SJSA1 (cell line): Measurements from ENCODE around the gene ZNF22. TPM values are rescaled to one million over a fixed set of nuclear protein-coding genes. Genes with fewer than 3 reads are reported as not detected.
A peak's percentile ranks its signal among the peaks of the same experiment; 100 is the strongest.

Source experiments
- DNase-seq, 2 experiments: peaks; one replicate each; pipeline ENCODE4 v3.0.0-alpha.2; 2015 to 2020; ENCODE audit warnings: low spot score in 2 of 2, low read depth in 1 of 2
- H3K27ac ChIP-seq: fragments of 250-450 bp; sonication (Bioruptor Pico); 2 replicates; pipeline ENCODE4 v1.5.1; 2020; ENCODE audit warnings: mild to moderate bottlenecking, moderate library complexity
- H3K27me3 ChIP-seq: fragments of 250-450 bp; sonication (Bioruptor Pico); replicated peaks from 2 replicates; pipeline ENCODE4 v1.5.1; 2020; ENCODE audit warnings: mild to moderate bottlenecking, moderate library complexity
- H3K36me3 ChIP-seq: fragments of 250-450 bp; sonication (Bioruptor Pico); 2 replicates; pipeline ENCODE4 v1.5.1; 2020; ENCODE audit warnings: mild to moderate bottlenecking
- H3K4me1 ChIP-seq: fragments of 250-450 bp; sonication (Bioruptor Pico); replicated peaks from 2 replicates; pipeline ENCODE4 v1.6.1; 2021; ENCODE audit warnings: mild to moderate bottlenecking
- H3K4me3 ChIP-seq: fragments of 250-450 bp; sonication (Bioruptor Pico); 2 replicates; pipeline ENCODE4 v1.5.1; 2020; ENCODE audit warnings: mild to moderate bottlenecking
- H3K9me3 ChIP-seq: fragments of 250-450 bp; sonication (Bioruptor Pico); replicated peaks from 2 replicates; pipeline ENCODE4 v1.5.1; 2020; ENCODE audit warnings: mild to moderate bottlenecking
- total RNA-seq: library from RNA; depleted of rRNA; stranded (reverse); fragments of >200 nt; shearing (Covaris generic); gene quantifications from 2 replicates; pipeline ENCODE4 v1.2.3, GENCODE V29; 2014

Gene ZNF22
- total RNA-seq, 1 experiment from 2014 or later = 88.5 TPM

DNA sequence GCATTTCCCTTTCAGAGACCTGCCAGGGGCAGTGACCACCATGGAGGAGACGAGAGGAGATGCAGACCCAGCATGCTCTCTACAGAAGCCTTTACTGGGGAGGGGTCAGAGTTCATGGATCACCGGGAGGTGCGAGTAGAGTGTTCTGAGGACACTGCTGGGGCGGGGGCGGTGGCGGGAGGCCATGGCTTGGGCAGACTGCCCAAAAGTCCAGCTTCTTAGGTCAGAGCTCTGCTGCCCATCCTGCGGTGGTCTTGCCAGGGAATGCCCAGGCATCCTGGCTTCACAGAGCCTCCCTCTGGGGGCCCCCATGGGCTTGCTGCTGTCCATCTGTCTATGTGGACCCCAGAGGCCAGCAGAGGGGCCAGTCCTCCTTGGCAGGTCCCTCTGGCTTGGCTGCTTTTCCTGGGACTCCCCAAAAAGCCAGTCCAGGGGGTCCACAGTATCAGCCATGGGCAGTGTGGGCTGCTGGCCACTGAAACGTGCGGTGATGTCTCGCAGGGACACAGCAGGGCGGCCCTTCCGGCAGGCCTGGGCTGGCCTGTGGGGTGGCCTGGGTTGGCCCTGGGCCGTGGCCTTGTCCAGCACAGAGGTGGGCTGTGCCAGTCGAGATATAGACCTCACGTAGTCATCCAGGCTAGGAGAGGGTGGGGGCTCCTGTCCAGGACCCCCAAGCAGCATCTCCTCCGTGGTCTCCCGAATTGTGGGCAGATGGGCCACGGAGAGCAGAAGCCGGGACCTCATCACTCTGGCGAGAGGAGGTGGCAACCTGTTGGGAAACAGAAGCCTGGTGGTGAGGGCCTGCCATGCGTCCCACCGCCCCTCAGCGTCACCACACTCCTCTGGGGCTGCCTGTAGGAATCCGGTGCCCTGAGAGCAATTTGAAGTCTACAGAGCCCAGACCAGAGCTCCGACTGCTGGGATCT is 23.2 kb upstream of the ZNF22 start:
- no peaks in the 10 kb centered on the region for H3K27me3 ChIP-seq
- H3K9me3 ChIP-seq = no peaks in the 10 kb centered on the region
- H3K4me1 ChIP-seq = peaks cover 95% of the 10 kb centered on the region
- H3K36me3 ChIP-seq = peaks cover 45% of the 10 kb centered on the region
- H3K4me3 ChIP-seq = peak overlapping the region; percentile 26
- H3K27ac ChIP-seq = peak overlapping the region; percentile 18; the same call in 1 of the 2 replicates
- no peak for DNase-seq

DNA sequence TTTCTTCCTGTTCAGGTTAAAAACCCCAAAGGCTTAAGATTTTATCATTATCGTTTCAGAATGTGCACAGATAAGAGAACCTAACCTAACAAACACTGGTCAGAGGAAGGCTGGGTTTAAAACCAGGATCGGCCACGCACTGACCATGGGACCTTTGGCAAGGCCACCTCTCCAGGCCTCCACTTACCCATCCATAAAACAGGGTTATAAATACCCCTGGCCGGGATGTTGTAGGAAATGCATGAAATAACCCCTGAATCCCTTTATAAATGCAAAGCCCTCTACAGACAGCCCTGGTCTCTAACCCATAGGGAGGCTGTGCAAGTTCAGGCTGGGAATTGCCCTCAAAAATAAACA is 22.5 kb upstream of the ZNF22 start:
- peak overlapping the region; percentile 18 for H3K27ac ChIP-seq
- peaks cover 95% of the 10 kb centered on the region for H3K4me1 ChIP-seq
- no peak for DNase-seq
- no peaks in the 10 kb centered on the region for H3K27me3 ChIP-seq
- peak overlapping the region; percentile 26 for H3K4me3 ChIP-seq
- peaks cover 39% of the 10 kb centered on the region for H3K36me3 ChIP-seq
- H3K9me3 ChIP-seq = no peaks in the 10 kb centered on the region

DNA sequence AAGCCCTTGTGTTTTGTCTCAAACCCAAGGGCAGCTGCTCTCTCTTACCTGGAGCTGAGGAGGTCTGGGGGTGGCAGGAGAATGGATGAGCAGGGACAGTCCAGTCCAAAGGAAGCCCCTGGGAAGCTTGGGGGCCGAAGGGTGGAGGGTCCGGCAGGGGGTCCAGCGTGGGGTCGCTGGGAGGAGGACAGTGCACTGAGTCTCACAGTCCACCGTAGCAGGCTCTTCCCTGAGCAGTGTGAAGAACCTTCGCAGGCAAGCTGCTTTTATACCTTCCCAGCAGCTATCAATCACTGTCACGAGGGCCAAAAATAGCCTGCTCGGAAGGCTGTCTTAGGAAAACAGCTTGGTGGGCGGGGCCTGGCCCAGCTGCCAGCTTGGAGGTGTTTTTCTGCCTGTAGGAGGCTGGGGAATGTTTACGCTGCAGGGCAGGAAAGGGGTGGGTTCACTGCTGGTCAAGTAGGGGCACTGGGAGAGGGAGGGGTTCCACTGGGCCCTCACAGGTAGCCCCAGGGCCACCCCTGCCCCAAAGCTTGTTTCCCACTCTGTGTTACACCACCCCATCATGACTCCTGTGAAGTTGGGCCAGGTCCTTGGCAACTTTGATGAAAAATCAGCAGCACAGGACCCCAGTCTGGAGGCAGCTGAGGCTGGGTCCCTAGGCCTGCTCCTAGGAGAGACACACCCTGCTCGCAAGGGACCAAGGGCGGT is 22.0 kb upstream of the ZNF22 start, which contains the start of gene DEPP1:
TSS of gene DEPP1 (minus strand) at position 240 of the 711 bp plus-strand sequence. CDS start 779 bp downstream, outside the sequence.
- Histone ChIP-seq H3K27me3 (no peaks in the 10 kb centered on the region), H3K36me3 (peaks cover 41% of the 10 kb centered on the region), H3K9me3 (no peaks in the 10 kb centered on the region), H3K4me3 (peak within 1 kb of the TSS; percentile 26), H3K27ac (peak within 1 kb of the TSS; percentile 33), H3K4me1 (peaks cover 96% of the 10 kb centered on the region)
- peak; percentile 78 to 91 for DNase-seq

DNA sequence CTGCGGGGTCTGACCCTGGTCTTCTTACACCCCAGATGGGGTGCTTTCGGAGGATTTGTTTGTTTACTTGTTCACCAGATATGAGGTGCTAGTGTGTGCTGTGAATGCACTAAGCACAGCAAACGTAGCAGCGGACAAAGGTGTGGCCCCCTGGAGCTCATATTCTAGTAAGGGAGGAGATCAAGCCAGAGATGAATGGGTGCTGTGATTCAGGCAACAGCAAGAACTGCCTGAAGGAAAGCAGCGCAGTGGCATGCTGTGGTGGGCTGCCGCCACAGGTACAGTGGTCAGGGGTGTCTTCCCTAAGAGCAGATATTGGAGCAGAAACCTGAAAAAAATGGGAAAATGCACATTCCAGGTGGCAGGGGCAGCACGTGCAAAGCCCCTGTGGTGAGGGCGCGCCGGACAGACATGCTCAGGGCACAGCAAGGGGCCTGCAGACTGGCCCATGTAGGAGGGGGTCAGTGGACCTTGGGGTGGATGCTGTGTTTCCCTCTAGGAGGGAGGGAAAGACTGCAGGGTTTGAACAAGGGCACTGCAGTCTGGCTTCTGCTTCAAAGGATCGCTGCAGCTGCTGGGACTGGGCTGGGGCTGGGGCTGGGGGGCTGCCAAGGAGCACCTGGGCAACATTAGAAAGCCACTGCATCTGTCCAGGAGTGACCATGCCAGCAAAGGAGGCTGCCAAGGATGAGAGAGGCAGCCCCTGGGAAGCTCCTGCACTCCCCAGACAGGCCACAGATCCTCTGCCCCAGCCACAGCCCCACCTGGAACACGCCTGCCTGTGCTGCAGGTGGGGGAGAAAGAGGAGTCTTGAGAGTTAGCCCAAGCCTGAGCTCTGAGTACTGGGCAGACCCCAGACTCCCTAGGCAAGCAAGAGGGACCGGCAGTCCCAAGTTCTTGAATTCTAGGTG is 21.2 kb upstream of the ZNF22 start:
- Histone ChIP-seq H3K27ac (peak overlapping the region; percentile 87), H3K27me3 (no peaks in the 10 kb centered on the region), H3K9me3 (no peaks in the 10 kb centered on the region), H3K4me3 (no peak overlapping the region), H3K4me1 (peaks cover 95% of the 10 kb centered on the region), H3K36me3 (peaks cover 41% of the 10 kb centered on the region)
- no peak for DNase-seq

DNA sequence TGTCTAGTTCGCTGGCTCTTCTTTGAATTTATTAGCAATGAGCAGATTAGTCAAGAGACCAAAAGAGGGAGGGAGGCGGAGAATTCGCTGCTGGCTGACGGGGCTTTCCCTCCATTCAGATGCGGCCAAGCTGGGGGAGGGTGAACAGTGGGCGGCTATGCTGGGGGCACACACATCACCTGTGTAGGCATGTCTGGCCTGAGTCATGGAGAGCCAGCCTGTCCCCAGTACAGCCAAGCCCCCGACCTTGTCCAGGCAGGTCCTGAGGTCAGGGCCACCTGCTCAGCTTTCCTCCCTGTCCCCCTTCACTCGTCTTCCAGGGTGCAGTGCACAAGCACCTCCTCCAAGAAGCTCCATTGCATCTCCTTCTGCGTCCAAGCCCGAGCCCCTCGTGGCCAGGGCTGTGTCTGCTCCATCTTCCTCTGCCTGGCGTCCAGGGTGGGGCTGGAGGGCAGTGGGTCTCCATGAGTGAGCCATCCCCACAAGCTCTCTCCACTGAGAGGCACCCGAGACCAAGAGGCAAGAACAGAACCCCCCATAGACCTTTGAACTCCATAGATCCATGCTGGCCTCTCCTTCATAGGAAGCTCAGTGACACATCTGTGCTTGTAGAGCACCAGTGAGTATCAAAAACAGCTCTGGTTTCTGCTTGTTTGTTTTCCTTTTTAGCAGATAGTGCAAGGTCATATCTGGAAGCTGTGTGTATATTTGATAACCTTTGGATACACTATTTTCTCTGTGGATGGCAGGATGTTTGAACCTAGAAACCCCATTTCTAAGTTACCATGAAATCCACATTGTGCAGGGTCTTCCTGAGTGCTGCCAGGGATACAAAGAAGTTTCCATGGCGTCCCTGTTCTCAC is 20.2 kb upstream of the ZNF22 start:
- Histone ChIP-seq H3K27ac (peak overlapping the region; percentile 87), H3K4me3 (no peak overlapping the region), H3K9me3 (no peaks in the 10 kb centered on the region), H3K27me3 (no peaks in the 10 kb centered on the region), H3K36me3 (peaks cover 47% of the 10 kb centered on the region), H3K4me1 (peaks cover 97% of the 10 kb centered on the region)
- DNase-seq = no peak

DNA sequence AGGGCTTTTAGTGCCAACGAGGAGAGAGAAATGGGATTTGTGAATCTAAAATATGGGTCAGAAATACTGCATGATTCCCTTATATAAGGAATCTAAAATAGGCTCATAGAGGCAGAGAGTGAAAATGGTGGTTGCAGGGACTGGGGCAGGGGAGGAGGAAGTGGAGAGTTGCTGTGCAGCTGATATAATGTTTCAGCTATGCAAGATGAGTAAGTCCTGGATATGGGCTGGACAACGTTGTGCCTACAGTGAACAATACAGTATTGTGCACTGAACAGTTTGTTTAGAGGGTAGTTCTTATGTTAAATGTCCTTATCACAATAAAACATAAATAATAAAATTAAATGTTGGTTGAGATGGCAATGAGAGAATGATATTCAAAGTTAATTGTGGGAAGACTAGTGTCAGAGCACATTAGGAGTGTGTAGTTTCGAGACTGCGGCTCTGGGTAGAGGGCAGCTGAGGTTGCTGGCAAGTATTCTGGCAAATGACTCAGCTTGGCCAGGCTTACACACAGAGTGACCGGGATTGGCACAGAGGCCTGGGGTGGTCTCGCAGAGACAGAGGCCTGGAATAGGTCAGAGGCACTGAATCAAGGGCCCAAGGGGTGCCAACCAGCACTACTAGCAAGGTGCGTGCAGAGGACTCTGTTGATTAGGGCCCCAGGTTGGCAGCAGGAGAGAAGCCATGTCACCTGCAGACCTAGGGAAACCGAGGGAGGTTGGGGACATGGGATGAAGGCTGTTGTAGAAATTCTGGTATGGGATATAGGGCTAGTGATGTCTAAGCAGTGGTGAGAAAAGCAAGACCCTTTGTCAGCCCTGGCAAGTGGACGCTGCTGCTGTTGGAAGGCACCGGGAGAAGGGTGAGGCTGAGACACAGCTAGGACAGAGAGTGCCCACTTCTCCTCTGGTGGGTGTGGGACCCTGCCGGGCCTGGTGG is 19.3 kb upstream of the ZNF22 start:
- DNase-seq = peak; percentile 88 to 90
- H3K27me3 ChIP-seq = no peaks in the 10 kb centered on the region
- peak overlapping the region; percentile 87 for H3K27ac ChIP-seq
- no peak overlapping the region for H3K4me3 ChIP-seq
- peaks cover 49% of the 10 kb centered on the region for H3K36me3 ChIP-seq
- H3K9me3 ChIP-seq = no peaks in the 10 kb centered on the region
- H3K4me1 ChIP-seq = peaks cover 97% of the 10 kb centered on the region

DNA sequence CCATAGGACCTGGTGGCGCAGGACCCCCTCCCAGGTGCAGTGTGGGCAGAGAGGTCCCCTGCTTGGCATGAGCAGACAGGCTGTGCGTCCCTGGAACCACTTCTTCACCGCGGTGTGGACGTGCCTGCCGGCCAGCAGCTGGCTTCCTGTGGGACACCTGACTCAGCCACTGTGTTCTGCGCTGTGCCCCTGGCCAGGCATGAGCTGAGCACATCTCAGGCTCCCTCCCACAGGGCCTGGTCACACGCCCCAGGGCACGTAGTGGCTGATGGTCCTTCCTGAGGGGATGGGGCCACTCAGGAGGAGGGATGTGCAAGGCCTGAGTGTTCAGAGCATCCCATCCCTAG is 18.6 kb upstream of the ZNF22 start:
- Histone ChIP-seq H3K9me3 (no peaks in the 10 kb centered on the region), H3K27me3 (no peaks in the 10 kb centered on the region), H3K27ac (peak overlapping the region; percentile 87), H3K4me1 (peaks cover 97% of the 10 kb centered on the region), H3K4me3 (no peak overlapping the region), H3K36me3 (peaks cover 43% of the 10 kb centered on the region)
- peak; percentile 37 to 66 for DNase-seq

DNA sequence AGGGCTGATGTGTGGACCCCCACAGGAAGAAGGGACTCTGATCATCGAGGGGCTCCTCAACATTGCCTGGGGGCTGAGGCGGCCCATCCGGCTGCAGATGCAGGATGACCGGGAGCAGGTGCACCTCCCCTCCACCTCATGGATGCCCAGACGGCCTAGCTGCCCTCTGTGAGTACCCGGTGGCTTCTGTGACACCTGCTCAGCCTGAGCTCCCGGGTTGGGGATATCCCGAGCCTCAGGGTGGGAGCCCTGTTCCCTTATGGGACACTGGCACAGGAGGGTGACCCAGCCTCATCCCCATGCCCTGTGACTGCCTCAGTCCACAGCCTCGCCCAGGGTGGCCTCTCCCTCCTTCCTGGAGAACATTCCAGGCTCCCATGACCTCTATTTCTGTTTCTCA is 18.2 kb upstream of the ZNF22 start:
- no peaks in the 10 kb centered on the region for H3K9me3 ChIP-seq
- peaks cover 97% of the 10 kb centered on the region for H3K4me1 ChIP-seq
- H3K27ac ChIP-seq = peak overlapping the region; percentile 87; the same call in 1 of the 2 replicates
- peaks cover 39% of the 10 kb centered on the region for H3K36me3 ChIP-seq
- no peaks in the 10 kb centered on the region for H3K27me3 ChIP-seq
- H3K4me3 ChIP-seq = no peak overlapping the region
- DNase-seq = no peak

DNA sequence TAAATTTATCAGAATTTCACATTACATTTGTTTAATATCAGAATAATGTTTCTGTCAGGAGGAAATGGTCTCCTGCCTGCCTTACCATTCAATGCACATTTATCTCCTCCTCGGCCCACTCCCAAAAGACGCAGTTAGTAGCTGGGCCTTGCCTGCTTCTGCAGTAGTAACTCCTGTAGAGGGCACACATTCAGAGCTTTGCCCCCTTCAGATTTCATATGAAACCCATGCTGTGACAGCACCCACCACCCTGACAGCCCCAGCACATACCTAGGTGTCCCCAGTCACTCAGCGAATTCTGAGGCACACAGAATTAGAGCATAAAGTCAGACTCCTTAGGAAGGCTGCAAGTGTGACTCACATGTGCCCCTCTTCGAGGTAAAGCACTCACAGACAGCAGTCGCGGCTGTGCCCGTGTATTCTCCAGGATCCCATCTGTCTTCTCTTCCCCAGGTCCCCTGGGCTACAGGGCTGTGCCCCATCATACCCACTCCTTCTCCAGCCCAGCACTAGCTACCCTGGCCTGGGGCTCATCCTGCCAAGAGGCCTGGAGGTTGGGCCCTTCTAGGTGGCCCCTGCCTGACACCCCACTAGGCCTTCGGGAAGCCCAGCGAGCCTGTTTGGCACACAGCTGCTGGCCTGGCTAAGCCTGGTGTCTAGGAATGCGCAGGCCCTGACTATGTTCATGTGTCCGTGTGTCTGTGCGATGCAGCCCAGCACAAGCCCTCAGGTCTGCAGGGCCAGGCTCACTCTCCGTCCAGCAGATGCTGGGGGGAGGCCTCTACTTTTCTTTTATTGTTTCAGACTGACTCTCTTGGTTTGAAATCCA is 17.4 kb upstream of the ZNF22 start:
- Histone ChIP-seq H3K4me3 (no peak overlapping the region), H3K9me3 (no peaks in the 10 kb centered on the region), H3K27me3 (no peaks in the 10 kb centered on the region), H3K4me1 (peaks cover 96% of the 10 kb centered on the region), H3K36me3 (peaks cover 34% of the 10 kb centered on the region), H3K27ac (no peak overlapping the region)
- DNase-seq = no peak

DNA sequence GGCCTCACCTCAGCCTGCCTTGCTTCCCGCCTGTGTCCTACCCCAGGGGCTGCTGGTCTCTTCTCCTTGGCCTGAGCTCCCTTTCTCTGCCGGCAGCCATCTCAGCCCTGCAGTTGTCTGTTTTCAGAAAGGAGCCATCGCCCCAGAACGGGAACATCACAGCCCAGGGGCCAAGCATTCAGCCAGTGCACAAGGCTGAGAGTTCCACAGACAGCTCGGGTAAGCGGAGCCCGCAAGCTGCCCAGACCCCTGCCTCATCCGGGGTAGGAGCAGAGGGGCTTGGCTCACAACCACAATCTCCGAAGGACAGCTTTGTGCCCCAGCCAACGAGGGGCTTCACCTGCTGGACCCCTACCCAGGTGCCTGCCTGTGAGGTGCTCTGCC is 16.8 kb upstream of the ZNF22 start:
- Histone ChIP-seq H3K36me3 (peaks cover 38% of the 10 kb centered on the region), H3K27me3 (no peaks in the 10 kb centered on the region), H3K27ac (no peak overlapping the region), H3K4me1 (peaks cover 90% of the 10 kb centered on the region), H3K9me3 (no peaks in the 10 kb centered on the region), H3K4me3 (no peak overlapping the region)
- no peak for DNase-seq

DNA sequence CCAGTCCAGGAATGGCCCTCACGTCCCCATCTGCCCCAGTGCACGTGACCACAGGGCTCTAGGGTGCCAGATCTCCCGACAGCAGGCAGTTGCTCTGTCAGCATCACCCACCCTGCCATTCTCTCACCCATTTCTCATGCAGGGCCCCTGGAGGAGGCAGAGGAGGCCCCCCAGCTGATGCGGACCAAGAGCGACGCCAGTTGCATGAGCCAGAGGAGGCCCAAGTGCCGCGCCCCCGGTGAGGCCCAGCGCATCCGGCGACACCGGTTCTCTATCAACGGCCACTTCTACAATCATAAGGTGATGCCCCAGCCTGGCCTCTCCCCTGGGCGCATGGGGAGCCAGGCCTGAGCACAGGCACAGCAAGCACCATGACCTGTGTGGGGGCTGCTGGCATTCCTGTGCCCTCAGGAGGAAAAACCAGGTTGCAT is 16.0 kb upstream of the ZNF22 start:
- no peaks in the 10 kb centered on the region for H3K9me3 ChIP-seq

More for the DNA sequence above, 16.0 kb upstream of the ZNF22 start:
- no peaks in the 10 kb centered on the region for H3K27me3 ChIP-seq
- DNase-seq = no peak
- no peak overlapping the region for H3K4me3 ChIP-seq
- peaks cover 82% of the 10 kb centered on the region for H3K4me1 ChIP-seq
- peaks cover 45% of the 10 kb centered on the region for H3K36me3 ChIP-seq
- peak overlapping the region; percentile 76 for H3K27ac ChIP-seq
